OCI-LY3 (cell line): Measurements from ENCODE around the gene ACACB.
A peak's percentile ranks its signal among the peaks of the same experiment; 100 is the strongest.

Source experiments
- H2AFZ ChIP-seq: fragments of 200-600, 300-600 bp; shearing (Covaris generic); 2 replicates; pipeline ENCODE4 v1.6.0; 2014; ENCODE audit warnings: antibody characterized with exemption, low read depth, low read length
- H3K27ac ChIP-seq: fragments of 200-600, 300-600 bp; sonication (generic); 2 replicates; pipeline ENCODE4 v1.5.1; 2014; ENCODE audit warnings: mild to moderate bottlenecking, low read length, moderate library complexity, mixed read lengths
- H3K27me3 ChIP-seq: fragments of 200-600, 300-600 bp; sonication (generic); 2 replicates; pipeline ENCODE4 v1.6.1; 2014; ENCODE audit warnings: low read depth, low read length, mixed read lengths
- H3K36me3 ChIP-seq: fragments of 200-600, 300-600 bp; sonication (generic); replicated peaks from 2 replicates; pipeline ENCODE3; 2014; ENCODE audit warnings: low read depth, low read length, mixed read lengths
- H3K4me1 ChIP-seq: fragments of 300-600, 200-600 bp; sonication (generic); 2 replicates; pipeline ENCODE4 v1.6.1; 2014; ENCODE audit warnings: low read length, mixed read lengths
- H3K4me2 ChIP-seq: fragments of 200-600, 300-600 bp; sonication (generic); 2 replicates; pipeline ENCODE4 v1.6.1; 2014; ENCODE audit warnings: low read length, mixed read lengths
- H3K4me3 ChIP-seq: fragments of 300-600, 200-600 bp; sonication (generic); 2 replicates; pipeline ENCODE4 v1.5.1; 2014; ENCODE audit warnings: antibody characterized with exemption, mild to moderate bottlenecking, low read length, moderate library complexity
- H3K79me2 ChIP-seq: fragments of 300-600, 200-600 bp; shearing (Covaris generic); 2 replicates; pipeline ENCODE4 v1.6.1; 2014; ENCODE audit warnings: mild to moderate bottlenecking, low read length, mixed read lengths
- H3K9ac ChIP-seq: fragments of 300-600, 200-600 bp; shearing (Covaris generic); 2 replicates; pipeline ENCODE4 v1.6.0; 2014; ENCODE audit warnings: mild to moderate bottlenecking, low read length, moderate library complexity
- H3K9me3 ChIP-seq: fragments of 200-600, 300-600 bp; shearing (Covaris generic); 2 replicates; pipeline ENCODE4 v1.6.1; 2014; ENCODE audit warnings: low read length, mixed read lengths; ENCODE audit not compliant: insufficient read depth
- H4K20me1 ChIP-seq: fragments of 200-600, 300-600 bp; sonication (generic); 2 replicates; pipeline ENCODE4 v1.6.1; 2016; ENCODE audit warnings: low read length, mixed read lengths; ENCODE audit not compliant: insufficient read depth
- EZH2phosphoT487 ChIP-seq: fragments of 200-600 bp; shearing (Covaris generic); IDR thresholded peaks from 2 replicates; pipeline ENCODE4 v1.6.1; 2018; ENCODE audit warnings: antibody characterized with exemption, mixed run types, low read depth
- TF ChIP-seq, protein P1 (sequence below): fragments of 200-600, 300-600 bp; sonication (generic); IDR thresholded peaks from 2 replicates; pipeline ENCODE4 v1.5.1; 2014; ENCODE audit warnings: antibody characterized with exemption, low read length, low read depth

The ACACB gene

DNA sequence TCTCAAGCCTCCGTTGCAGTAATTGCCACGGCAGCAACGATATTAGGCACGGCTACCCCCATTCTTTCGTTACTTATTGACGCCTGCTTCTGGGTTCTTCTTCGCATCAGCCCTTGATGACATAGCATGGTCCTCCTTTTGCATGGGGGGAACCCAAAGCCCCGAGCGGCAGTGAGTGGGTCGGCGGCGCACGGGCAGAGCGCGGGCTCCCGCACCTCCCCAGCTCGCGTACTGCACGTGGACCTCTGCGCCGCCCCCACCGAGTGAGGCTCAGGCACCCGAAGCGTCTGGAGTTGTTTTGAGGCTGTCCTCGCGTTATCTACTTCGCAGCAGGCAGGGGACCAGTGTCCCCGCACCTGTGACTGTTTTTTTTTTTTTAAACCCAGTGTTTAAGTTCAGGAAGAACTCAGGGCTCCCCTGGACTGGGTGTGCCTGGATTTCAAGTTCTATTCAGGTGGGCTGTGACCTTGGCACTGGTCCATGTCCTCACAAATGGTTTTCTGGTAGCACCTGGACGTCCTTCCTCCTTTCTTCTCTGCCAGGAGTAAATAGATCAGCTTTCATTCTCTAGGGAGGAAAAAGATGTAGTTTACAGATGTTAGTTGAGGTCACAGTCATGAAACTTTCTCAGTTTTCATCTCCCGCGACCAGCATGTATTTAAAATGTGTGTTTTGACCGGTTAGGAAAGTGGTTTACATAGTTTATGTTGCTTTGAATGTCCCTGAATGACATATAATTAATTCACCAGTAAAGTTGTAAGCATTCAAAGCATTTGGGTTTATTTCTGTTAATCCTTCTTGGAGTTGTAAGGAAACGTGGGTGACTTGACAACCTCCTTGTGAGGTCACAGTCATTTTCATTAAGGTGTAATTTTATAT, 194.1 kb downstream of the ACACB start:
- H3K9ac ChIP-seq = no peak overlapping the region
- TF ChIP-seq, protein P1, sequence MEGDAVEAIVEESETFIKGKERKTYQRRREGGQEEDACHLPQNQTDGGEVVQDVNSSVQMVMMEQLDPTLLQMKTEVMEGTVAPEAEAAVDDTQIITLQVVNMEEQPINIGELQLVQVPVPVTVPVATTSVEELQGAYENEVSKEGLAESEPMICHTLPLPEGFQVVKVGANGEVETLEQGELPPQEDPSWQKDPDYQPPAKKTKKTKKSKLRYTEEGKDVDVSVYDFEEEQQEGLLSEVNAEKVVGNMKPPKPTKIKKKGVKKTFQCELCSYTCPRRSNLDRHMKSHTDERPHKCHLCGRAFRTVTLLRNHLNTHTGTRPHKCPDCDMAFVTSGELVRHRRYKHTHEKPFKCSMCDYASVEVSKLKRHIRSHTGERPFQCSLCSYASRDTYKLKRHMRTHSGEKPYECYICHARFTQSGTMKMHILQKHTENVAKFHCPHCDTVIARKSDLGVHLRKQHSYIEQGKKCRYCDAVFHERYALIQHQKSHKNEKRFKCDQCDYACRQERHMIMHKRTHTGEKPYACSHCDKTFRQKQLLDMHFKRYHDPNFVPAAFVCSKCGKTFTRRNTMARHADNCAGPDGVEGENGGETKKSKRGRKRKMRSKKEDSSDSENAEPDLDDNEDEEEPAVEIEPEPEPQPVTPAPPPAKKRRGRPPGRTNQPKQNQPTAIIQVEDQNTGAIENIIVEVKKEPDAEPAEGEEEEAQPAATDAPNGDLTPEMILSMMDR = no peak
- TF ChIP-seq EZH2phosphoT487 = no peak
- H3K36me3 ChIP-seq = no peaks in the 10 kb centered on the region
- peak overlapping the region; percentile 63 for H3K4me3 ChIP-seq
- peaks cover 29% of the 10 kb centered on the region for H3K27me3 ChIP-seq
- H3K79me2 ChIP-seq = no peaks in the 10 kb centered on the region
- H4K20me1 ChIP-seq = no peaks in the 10 kb centered on the region
- H3K27ac ChIP-seq = no peak overlapping the region
- no peak overlapping the region for H2AFZ ChIP-seq
- no peaks in the 10 kb centered on the region for H3K4me1 ChIP-seq
- H3K4me2 ChIP-seq = peak overlapping the region; percentile 61
- no peaks in the 10 kb centered on the region for H3K9me3 ChIP-seq
